Measurements from ENCODE around the gene LMBR1L. TPM values are rescaled to one million over a fixed set of nuclear protein-coding genes. Genes with fewer than 3 reads are reported as not detected.

Gene LMBR1L
- total and polyA plus RNA-seq, 10 of the 15 experiments (the other 5 are each of a cell fraction or from before 2014, with no cell fraction given): 2.1 to 42.6 (median 20.0) TPM

DNA sequence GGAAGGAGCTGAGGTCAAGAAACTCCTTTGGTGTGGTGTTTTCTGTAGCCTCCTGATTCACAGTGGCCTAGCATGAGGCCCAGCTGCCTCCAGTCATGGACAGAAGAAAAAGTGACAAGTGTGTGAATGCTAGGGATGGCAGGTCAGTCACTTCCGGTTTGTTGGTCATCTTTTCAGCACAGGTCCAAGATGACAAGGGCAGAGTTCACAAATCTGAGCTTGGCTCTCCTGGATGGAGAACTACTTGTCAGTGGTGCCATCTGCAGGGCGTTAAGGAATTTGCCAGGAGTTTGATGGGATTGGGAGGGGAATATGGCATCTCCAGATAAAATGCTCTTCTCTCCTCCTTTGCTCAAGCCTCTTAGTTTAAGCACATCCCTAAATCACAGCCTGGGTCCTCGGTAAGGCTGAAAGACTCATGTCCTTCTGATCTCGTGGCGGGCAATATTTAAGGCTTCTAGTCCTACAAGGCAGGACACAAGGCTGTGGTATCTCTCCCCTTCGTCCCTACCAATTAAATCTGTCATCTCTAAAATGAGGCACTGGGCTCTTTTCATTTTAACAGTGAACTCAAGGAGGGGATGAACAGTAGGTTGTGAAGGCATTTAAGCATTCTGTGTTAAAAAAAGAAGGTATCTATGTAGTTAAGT is 10.5 kb upstream of the LMBR1L start:
- Histone ChIP-seq H3K4me2 (ENCODE audit: control insufficient read depth, insufficient read depth) (no peak overlapping the region), H3K9ac (ENCODE audit: control insufficient read depth, insufficient read depth, low read length) (no peak overlapping the region), H2AFZ (ENCODE audit: control insufficient read depth, low read depth, low read length) (no peak overlapping the region), H3K9me3 (replicated peaks; ENCODE audit: control insufficient read depth, insufficient read depth, low read length) (no peaks in the 10 kb centered on the region), H3K27ac (ENCODE audit: control insufficient read depth, insufficient read depth) (no peak overlapping the region), H3K36me3 (ENCODE audit: control insufficient read depth in 2 of 2, insufficient read depth in 2 of 2, low read length in 1 of 2) (no peaks in the 10 kb centered on the region), H3K79me2 (ENCODE audit: control insufficient read depth, insufficient read depth, low read length) (no peaks in the 10 kb centered on the region), H3K27me3 (replicated peaks in 1 of 2; ENCODE audit: control insufficient read depth in 2 of 2, insufficient read depth in 2 of 2, low read length in 1 of 2) (no peaks in the 10 kb centered on the region), H3K4me3 (no peak overlapping the region), H3K4me1 (ENCODE audit: control insufficient read depth, insufficient read depth, low read length) (no peaks in the 10 kb centered on the region), H4K20me1 (ENCODE audit: control insufficient read depth, insufficient read depth) (no peaks in the 10 kb centered on the region)
- CTCF ChIA-PET: interaction anchor here (0.7 to 2.7 kb wide), 14 partner anchors 9 to 109 kb away, joined by 3 to 18 read pairs (median 3); partner anchors contain the start of genes LMBR1L and RHEBL1
- TF ChIP-seq RAD21 (IDR thresholded peaks at IDR 0.05; ENCODE audit: insufficient read depth, low read depth, low read length) (peak; percentile 49), NR2F1 (conservative IDR thresholded peaks at IDR 0.05) (0 out of 2 replicates have a peak, but pooled peaks have one; percentile 19), RCOR1 (conservative IDR thresholded peaks at IDR 0.05; ENCODE audit: low read depth, low read length) (no peak), SMC3 (IDR thresholded peaks at IDR 0.05; ENCODE audit: borderline replicate concordance, low read length) (peak; percentile 19; the same call in 1 of the 2 replicates), POLR2AphosphoS2 (IDR thresholded peaks at IDR 0.05; ENCODE audit: low read depth, low read length) (no peak)
- TF ChIP-seq, protein P1, sequence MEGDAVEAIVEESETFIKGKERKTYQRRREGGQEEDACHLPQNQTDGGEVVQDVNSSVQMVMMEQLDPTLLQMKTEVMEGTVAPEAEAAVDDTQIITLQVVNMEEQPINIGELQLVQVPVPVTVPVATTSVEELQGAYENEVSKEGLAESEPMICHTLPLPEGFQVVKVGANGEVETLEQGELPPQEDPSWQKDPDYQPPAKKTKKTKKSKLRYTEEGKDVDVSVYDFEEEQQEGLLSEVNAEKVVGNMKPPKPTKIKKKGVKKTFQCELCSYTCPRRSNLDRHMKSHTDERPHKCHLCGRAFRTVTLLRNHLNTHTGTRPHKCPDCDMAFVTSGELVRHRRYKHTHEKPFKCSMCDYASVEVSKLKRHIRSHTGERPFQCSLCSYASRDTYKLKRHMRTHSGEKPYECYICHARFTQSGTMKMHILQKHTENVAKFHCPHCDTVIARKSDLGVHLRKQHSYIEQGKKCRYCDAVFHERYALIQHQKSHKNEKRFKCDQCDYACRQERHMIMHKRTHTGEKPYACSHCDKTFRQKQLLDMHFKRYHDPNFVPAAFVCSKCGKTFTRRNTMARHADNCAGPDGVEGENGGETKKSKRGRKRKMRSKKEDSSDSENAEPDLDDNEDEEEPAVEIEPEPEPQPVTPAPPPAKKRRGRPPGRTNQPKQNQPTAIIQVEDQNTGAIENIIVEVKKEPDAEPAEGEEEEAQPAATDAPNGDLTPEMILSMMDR (IDR thresholded peaks at IDR 0.05 in 2 of 3, conservative IDR thresholded peaks at IDR 0.05 in 1 of 3; ENCODE audit: control insufficient read depth in 2 of 3, extremely low read depth in 1 of 3, insufficient read depth in 1 of 3, low read depth in 3 of 3, low read length in 3 of 3): peak; percentile 25 to 61 (median 36); a peak in 4 of 6 replicates
- in situ Hi-C loops (cut with MboI): no loop called here
- FAIRE-seq (no peak), DNase-seq (ENCODE audit: low read depth, low spot score) (no peak), ATAC-seq (peak; percentile 52)
- intact Hi-C loops (cut with micrococcal nuclease; ENCODE audit: unreplicated experiment): no loop called here
- POLR2A ChIA-PET: interaction anchor here (0.7 to 1.2 kb wide), 2 partner anchors 15 to 91 kb away, joined by 3 read pairs; no protein-coding TSS in a partner anchor
- SMC1A ChIA-PET (ENCODE audit: uncharacterized antibody, unreplicated experiment): interaction anchor here (1.0 to 2.5 kb wide), 2 partner anchors 11 to 33 kb away, joined by 6 to 8 read pairs; partner anchors contain the start of gene LMBR1L
- BruUV-seq (replicated peaks): no TSS peak
- RAD21 ChIA-PET (ENCODE audit: unreplicated experiment): interaction anchor here (0.7 to 1.0 kb wide), 5 partner anchors 23 to 124 kb away, joined by 3 to 7 read pairs (median 3); no protein-coding TSS in a partner anchor
- WGBS (ENCODE audit: insufficient coverage, insufficient replicate concordance, low lambda C conversion rate, missing lambda C conversion rate): 32% methylated on average over 6 of the region's 6 CpGs

Measured in GM12878 (cell line).